A172 (cell line): ENCODE data around the gene TENM3. TPM values are rescaled to one million over a fixed set of nuclear protein-coding genes. Genes with fewer than 3 reads are reported as not detected.

ENCODE experiments used
- DNase-seq: peaks from one replicate; pipeline ENCODE4 v3.0.0-alpha.2; 2015; ENCODE audit warnings: low spot score
- total RNA-seq: library from RNA; depleted of rRNA; stranded (reverse); fragments of >200 nt; shearing (Covaris generic); gene quantifications from 2 replicates; pipeline ENCODE4 v1.2.3, GENCODE V29; 2014

The TENM3 gene
- total RNA-seq, 1 experiment from 2014 or later = 92.1 TPM

- no peak for DNase-seq
Measured at GRCh38 chr4:182288534-182288933, 45.3 kb downstream of the TENM3 start.

- no peak for DNase-seq
Measured at GRCh38 chr4:182289809-182290208, 46.6 kb downstream of the TENM3 start.

GRCh38 chr4:182291175-182291574, 48.0 kb downstream of the TENM3 start:
- no peak for DNase-seq

GRCh38 chr4:182291597-182292270, 48.5 kb downstream of the TENM3 start:
- DNase-seq = no peak

GRCh38 chr4:182292612-182293011, 49.4 kb downstream of the TENM3 start:
- no peak for DNase-seq

GRCh38 chr4:182293691-182294255, 50.6 kb downstream of the TENM3 start:
- no peak for DNase-seq

- DNase-seq = no peak
Measured at GRCh38 chr4:182294451-182294850, 51.2 kb downstream of the TENM3 start.

GRCh38 chr4:182297659-182298058, 54.5 kb downstream of the TENM3 start:
- peak; percentile 83 for DNase-seq

GRCh38 chr4:182301736-182302135, 58.5 kb downstream of the TENM3 start:
- no peak for DNase-seq

GRCh38 chr4:182303847-182304246, 60.6 kb downstream of the TENM3 start:
- DNase-seq = no peak

GRCh38 chr4:182306792-182307507, 63.7 kb downstream of the TENM3 start:
- peak; percentile 44 for DNase-seq

GRCh38 chr4:182307746-182308145, 64.5 kb downstream of the TENM3 start:
- DNase-seq = peak; percentile 97

GRCh38 chr4:182309877-182310276, 66.7 kb downstream of the TENM3 start:
- no peak for DNase-seq

- no peak for DNase-seq
Measured at GRCh38 chr4:182310316-182310715, 67.1 kb downstream of the TENM3 start.

GRCh38 chr4:182310962-182311361, 67.8 kb downstream of the TENM3 start:
- DNase-seq = no peak

GRCh38 chr4:182314537-182314936, 71.3 kb downstream of the TENM3 start:
- DNase-seq = no peak

GRCh38 chr4:182318256-182318655, 75.1 kb downstream of the TENM3 start:
- no peak for DNase-seq

- DNase-seq = no peak
Measured at GRCh38 chr4:182320092-182320491, 76.9 kb downstream of the TENM3 start.

- no peak for DNase-seq
Measured at GRCh38 chr4:182320580-182320979, 77.4 kb downstream of the TENM3 start.

GRCh38 chr4:182324282-182324681, 81.1 kb downstream of the TENM3 start:
- no peak for DNase-seq

GRCh38 chr4:182325397-182325796, 82.2 kb downstream of the TENM3 start:
- no peak for DNase-seq

GRCh38 chr4:182325848-182326255, 82.7 kb downstream of the TENM3 start:
- DNase-seq = no peak

- DNase-seq = no peak
Measured at GRCh38 chr4:182328505-182328904, 85.3 kb downstream of the TENM3 start.
